Measurements from ENCODE around the gene SCO2. TPM values are rescaled to one million over a fixed set of nuclear protein-coding genes. Genes with fewer than 3 reads are reported as not detected.

The SCO2 gene
- total and polyA plus RNA-seq, 2 of the 13 experiments (the other 11 are each of a cell fraction or from before 2014, with no cell fraction given): 0.32 to 3.7 TPM

DNA sequence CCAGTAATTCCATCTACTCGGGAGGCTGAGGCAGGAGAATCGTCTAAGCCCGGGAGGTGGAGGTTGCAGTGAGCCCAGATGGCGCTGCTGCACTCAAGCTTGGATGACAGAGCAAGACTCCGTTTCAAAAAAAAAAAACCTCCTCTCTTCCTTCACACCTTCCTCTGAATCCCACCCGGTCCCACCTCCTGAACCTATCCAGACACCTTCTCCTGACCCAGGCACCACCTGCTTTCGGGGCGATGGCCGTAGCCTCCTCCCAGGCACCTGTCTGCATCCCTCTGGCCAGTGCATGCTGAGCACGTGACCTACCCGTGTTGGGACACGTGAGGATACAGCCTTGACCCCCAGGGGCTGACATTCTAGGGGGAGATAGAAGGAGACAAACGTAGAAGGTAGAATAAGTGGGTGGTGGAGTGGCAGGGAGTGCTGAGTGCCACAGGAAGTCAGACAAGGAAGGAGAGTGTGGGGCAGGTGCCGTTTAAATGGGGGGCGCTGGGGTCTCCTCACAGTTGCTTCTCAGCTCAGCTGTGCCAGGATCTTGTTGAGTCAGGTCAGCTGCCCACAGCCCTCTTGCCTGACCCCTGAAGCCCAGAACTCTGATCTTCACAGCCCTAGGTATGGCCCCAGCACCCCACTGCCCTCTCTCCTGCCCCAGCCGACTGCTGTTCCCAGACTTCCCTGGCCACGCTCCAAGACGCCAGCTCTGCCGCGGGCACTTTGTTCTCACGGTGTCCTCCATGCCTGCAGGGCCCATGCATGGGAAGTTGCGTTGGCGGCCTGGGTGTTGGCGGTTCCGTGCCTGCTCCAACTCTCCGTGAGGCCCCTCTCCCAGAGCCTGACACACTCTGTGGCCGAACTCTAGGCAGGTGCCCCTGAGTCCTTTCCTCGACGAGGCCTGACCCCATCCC, 39.9 kb downstream of the SCO2 start (continued):
- TF ChIP-seq, protein P1, sequence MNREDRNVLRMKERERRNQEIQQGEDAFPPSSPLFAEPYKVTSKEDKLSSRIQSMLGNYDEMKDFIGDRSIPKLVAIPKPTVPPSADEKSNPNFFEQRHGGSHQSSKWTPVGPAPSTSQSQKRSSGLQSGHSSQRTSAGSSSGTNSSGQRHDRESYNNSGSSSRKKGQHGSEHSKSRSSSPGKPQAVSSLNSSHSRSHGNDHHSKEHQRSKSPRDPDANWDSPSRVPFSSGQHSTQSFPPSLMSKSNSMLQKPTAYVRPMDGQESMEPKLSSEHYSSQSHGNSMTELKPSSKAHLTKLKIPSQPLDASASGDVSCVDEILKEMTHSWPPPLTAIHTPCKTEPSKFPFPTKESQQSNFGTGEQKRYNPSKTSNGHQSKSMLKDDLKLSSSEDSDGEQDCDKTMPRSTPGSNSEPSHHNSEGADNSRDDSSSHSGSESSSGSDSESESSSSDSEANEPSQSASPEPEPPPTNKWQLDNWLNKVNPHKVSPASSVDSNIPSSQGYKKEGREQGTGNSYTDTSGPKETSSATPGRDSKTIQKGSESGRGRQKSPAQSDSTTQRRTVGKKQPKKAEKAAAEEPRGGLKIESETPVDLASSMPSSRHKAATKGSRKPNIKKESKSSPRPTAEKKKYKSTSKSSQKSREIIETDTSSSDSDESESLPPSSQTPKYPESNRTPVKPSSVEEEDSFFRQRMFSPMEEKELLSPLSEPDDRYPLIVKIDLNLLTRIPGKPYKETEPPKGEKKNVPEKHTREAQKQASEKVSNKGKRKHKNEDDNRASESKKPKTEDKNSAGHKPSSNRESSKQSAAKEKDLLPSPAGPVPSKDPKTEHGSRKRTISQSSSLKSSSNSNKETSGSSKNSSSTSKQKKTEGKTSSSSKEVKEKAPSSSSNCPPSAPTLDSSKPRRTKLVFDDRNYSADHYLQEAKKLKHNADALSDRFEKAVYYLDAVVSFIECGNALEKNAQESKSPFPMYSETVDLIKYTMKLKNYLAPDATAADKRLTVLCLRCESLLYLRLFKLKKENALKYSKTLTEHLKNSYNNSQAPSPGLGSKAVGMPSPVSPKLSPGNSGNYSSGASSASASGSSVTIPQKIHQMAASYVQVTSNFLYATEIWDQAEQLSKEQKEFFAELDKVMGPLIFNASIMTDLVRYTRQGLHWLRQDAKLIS (CRISPR knock-in tag; IDR thresholded peaks at IDR 0.05): no peak
- TF ChIP-seq TAF15 (IDR thresholded peaks at IDR 0.05; ENCODE audit: low read depth, low read length, poor library complexity, severe bottlenecking) (no peak), ZBTB38 (CRISPR knock-in tag; IDR thresholded peaks at IDR 0.05) (0 out of 2 replicates have a peak, but pooled peaks have one; percentile 6), ZNF12 (CRISPR knock-in tag; IDR thresholded peaks at IDR 0.05) (no peak), HHEX (CRISPR knock-in tag; IDR thresholded peaks at IDR 0.05) (no peak), ZNF615 (CRISPR knock-in tag; IDR thresholded peaks at IDR 0.05; ENCODE audit: borderline replicate concordance) (no peak; the same call in 1 of the 2 replicates), ZNF776 (CRISPR knock-in tag; IDR thresholded peaks at IDR 0.05) (no peak), NPAS2 (CRISPR knock-in tag; IDR thresholded peaks at IDR 0.05; ENCODE audit: borderline replicate concordance) (peak; percentile 91; the same call in 1 of the 2 replicates), ZNF225 (CRISPR knock-in tag; IDR thresholded peaks at IDR 0.05) (no peak), ZNF446 (CRISPR knock-in tag; IDR thresholded peaks at IDR 0.05) (no peak), CCAR2 (optimal IDR thresholded peaks at IDR 0.05; ENCODE audit: low read depth, low read length) (no peak), RXRB (CRISPR knock-in tag; IDR thresholded peaks at IDR 0.05; ENCODE audit: borderline replicate concordance) (peak; percentile 80), CCDC6 (CRISPR knock-in tag; IDR thresholded peaks at IDR 0.05) (no peak; the same call in none of the 2 replicates), ZBTB8A (CRISPR knock-in tag; IDR thresholded peaks at IDR 0.05; ENCODE audit: borderline replicate concordance, low read depth) (no peak), FOXJ3 (CRISPR knock-in tag; IDR thresholded peaks at IDR 0.05; ENCODE audit: borderline replicate concordance) (no peak), ZNF775 (CRISPR knock-in tag; IDR thresholded peaks at IDR 0.05; ENCODE audit: borderline replicate concordance) (no peak)
- TF ChIP-seq, protein P2, sequence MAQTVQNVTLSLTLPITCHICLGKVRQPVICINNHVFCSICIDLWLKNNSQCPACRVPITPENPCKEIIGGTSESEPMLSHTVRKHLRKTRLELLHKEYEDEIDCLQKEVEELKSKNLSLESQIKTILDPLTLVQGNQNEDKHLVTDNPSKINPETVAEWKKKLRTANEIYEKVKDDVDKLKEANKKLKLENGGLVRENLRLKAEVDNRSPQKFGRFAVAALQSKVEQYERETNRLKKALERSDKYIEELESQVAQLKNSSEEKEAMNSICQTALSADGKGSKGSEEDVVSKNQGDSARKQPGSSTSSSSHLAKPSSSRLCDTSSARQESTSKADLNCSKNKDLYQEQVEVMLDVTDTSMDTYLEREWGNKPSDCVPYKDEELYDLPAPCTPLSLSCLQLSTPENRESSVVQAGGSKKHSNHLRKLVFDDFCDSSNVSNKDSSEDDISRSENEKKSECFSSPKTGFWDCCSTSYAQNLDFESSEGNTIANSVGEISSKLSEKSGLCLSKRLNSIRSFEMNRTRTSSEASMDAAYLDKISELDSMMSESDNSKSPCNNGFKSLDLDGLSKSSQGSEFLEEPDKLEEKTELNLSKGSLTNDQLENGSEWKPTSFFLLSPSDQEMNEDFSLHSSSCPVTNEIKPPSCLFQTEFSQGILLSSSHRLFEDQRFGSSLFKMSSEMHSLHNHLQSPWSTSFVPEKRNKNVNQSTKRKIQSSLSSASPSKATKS (CRISPR knock-in tag; IDR thresholded peaks at IDR 0.05): no peak
- TF ChIP-seq, protein P3, sequence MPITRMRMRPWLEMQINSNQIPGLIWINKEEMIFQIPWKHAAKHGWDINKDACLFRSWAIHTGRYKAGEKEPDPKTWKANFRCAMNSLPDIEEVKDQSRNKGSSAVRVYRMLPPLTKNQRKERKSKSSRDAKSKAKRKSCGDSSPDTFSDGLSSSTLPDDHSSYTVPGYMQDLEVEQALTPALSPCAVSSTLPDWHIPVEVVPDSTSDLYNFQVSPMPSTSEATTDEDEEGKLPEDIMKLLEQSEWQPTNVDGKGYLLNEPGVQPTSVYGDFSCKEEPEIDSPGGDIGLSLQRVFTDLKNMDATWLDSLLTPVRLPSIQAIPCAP (CRISPR knock-in tag; IDR thresholded peaks at IDR 0.05; ENCODE audit: low read depth): no peak
- TF ChIP-seq, protein P4, sequence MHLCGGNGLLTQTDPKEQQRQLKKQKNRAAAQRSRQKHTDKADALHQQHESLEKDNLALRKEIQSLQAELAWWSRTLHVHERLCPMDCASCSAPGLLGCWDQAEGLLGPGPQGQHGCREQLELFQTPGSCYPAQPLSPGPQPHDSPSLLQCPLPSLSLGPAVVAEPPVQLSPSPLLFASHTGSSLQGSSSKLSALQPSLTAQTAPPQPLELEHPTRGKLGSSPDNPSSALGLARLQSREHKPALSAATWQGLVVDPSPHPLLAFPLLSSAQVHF (CRISPR knock-in tag; IDR thresholded peaks at IDR 0.05): no peak
- TF ChIP-seq, protein P5, sequence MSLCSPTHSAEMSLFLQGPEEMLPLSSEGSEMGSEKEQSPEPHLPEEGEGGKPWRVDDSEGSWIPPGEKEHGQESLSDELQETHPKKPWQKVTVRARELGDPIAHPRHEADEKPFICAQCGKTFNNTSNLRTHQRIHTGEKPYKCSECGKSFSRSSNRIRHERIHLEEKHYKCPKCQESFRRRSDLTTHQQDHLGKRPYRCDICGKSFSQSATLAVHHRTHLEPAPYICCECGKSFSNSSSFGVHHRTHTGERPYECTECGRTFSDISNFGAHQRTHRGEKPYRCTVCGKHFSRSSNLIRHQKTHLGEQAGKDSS (CRISPR knock-in tag; IDR thresholded peaks at IDR 0.05; ENCODE audit: borderline replicate concordance, low read depth): 0 out of 2 replicates have a peak, but pooled peaks have one; percentile 25

Measured in HepG2 (cell line).